Karpas-422 (cell line): Measurements from ENCODE around the gene SMARCC2. TPM values are rescaled to one million over a fixed set of nuclear protein-coding genes. Genes with fewer than 3 reads are reported as not detected.

Source experiments
- DNase-seq: peaks from one replicate; pipeline ENCODE4 v3.0.0-alpha.2; 2015
- H2AFZ ChIP-seq: fragments of 200-600 bp; sonication (generic); 2 replicates; pipeline ENCODE4 v1.6.1; 2014; ENCODE audit warnings: antibody characterized with exemption, low read length, mixed read lengths
- H3K27ac ChIP-seq: fragments of 200-600 bp; sonication (generic); 2 replicates; pipeline ENCODE4 v1.5.1; 2014; ENCODE audit warnings: mild to moderate bottlenecking, low read length, moderate library complexity
- H3K27me3 ChIP-seq: fragments of 200-600 bp; sonication (generic); 2 replicates; pipeline ENCODE4 v1.6.1; 2014; ENCODE audit warnings: low read length, mixed read lengths
- H3K36me3 ChIP-seq: fragments of 200-600 bp; sonication (generic); 2 replicates; pipeline ENCODE4 v1.6.1; 2014; ENCODE audit warnings: low read length, mixed read lengths; ENCODE audit not compliant: insufficient read depth
- H3K4me1 ChIP-seq: fragments of 200-600 bp; sonication (generic); 2 replicates; pipeline ENCODE4 v1.6.1; 2014; ENCODE audit warnings: mild to moderate bottlenecking, low read length, mixed read lengths
- H3K4me2 ChIP-seq: fragments of 200-600 bp; sonication (generic); 2 replicates; pipeline ENCODE4 v1.6.1; 2014; ENCODE audit warnings: low read length, low read depth, mild to moderate bottlenecking; ENCODE audit not compliant: poor library complexity, severe bottlenecking
- H3K4me3 ChIP-seq: fragments of 200-600 bp; sonication (generic); 2 replicates; pipeline ENCODE4 v1.5.1; 2014; ENCODE audit warnings: mild to moderate bottlenecking, antibody characterized with exemption, low read length, mixed read lengths
- H3K79me2 ChIP-seq: fragments of 200-600 bp; sonication (generic); 2 replicates; pipeline ENCODE4 v1.6.1; 2014; ENCODE audit warnings: mild to moderate bottlenecking, low read length, mixed read lengths
- H3K9ac ChIP-seq: fragments of 200-600 bp; sonication (generic); 2 replicates; pipeline ENCODE4 v1.6.0; 2014; ENCODE audit warnings: low read length
- H3K9me2 ChIP-seq: fragments of 200-600 bp; sonication (generic), shearing (Covaris generic); replicated peaks from 2 replicates; pipeline ENCODE4 v1.6.0; 2014; ENCODE audit warnings: mild to moderate bottlenecking, low read length, moderate library complexity; ENCODE audit not compliant: insufficient read depth
- H3K9me3 ChIP-seq: fragments of 300-700, 200-600 bp; sonication (generic); 2 replicates; pipeline ENCODE4 v1.6.1; 2014; ENCODE audit warnings: low read length, mixed read lengths
- H4K20me1 ChIP-seq: fragments of 200-600 bp; sonication (generic); 2 replicates; pipeline ENCODE4 v1.6.1; 2014; ENCODE audit warnings: mild to moderate bottlenecking, antibody characterized with exemption, low read length, low read depth; ENCODE audit not compliant: insufficient read depth
- total RNA-seq: library from RNA; depleted of rRNA; stranded (reverse); fragments of >200 nt; shearing (Covaris generic); gene quantifications from 2 replicates; pipeline ENCODE4 v1.2.3, GENCODE V29; 2014; ENCODE audit warnings: low replicate concordance

SMARCC2 gene
- total RNA-seq, 1 experiment from 2014 or later, result 26.2 TPM

- no peak overlapping the region for H3K9ac ChIP-seq
- H4K20me1 ChIP-seq, result no peaks in the 10 kb centered on the region
- H3K4me2 ChIP-seq, result no peak overlapping the region
- no peaks in the 10 kb centered on the region for H3K27me3 ChIP-seq
- no peaks in the 10 kb centered on the region for H3K4me1 ChIP-seq
- H2AFZ ChIP-seq, result no peak overlapping the region
- peaks cover 42% of the 10 kb centered on the region for H3K36me3 ChIP-seq
- H3K4me3 ChIP-seq, result no peak overlapping the region
- no peaks in the 10 kb centered on the region for H3K9me3 ChIP-seq
- DNase-seq, result no peak
- H3K27ac ChIP-seq, result no peak overlapping the region
- no peaks in the 10 kb centered on the region for H3K79me2 ChIP-seq
- no peaks in the 10 kb centered on the region for H3K9me2 ChIP-seq
Measured at GRCh38 chr12:56169229-56169759, 20.0 kb downstream of the SMARCC2 start.

GRCh38 chr12:56165369-56165768 is 23.9 kb downstream of the SMARCC2 start:
- H3K9ac ChIP-seq, result no peak overlapping the region
- H4K20me1 ChIP-seq, result no peaks in the 10 kb centered on the region; the same call in 1 of the 2 replicates
- H3K27me3 ChIP-seq, result no peaks in the 10 kb centered on the region
- H2AFZ ChIP-seq, result no peak overlapping the region
- no peaks in the 10 kb centered on the region for H3K9me2 ChIP-seq
- H3K27ac ChIP-seq, result no peak overlapping the region
- no peak overlapping the region for H3K4me3 ChIP-seq
- H3K79me2 ChIP-seq, result peaks cover 5% of the 10 kb centered on the region
- peaks cover 44% of the 10 kb centered on the region for H3K36me3 ChIP-seq
- H3K4me2 ChIP-seq, result no peak overlapping the region
- no peak for DNase-seq
- H3K9me3 ChIP-seq, result no peaks in the 10 kb centered on the region
- peaks cover 27% of the 10 kb centered on the region for H3K4me1 ChIP-seq

- peaks cover 52% of the 10 kb centered on the region for H3K36me3 ChIP-seq
- no peak overlapping the region for H3K9ac ChIP-seq
- no peak overlapping the region for H3K4me3 ChIP-seq
- H3K4me2 ChIP-seq, result no peak overlapping the region
- no peaks in the 10 kb centered on the region for H3K9me3 ChIP-seq
- peaks cover 8% of the 10 kb centered on the region; the same call in 1 of the 2 replicates for H4K20me1 ChIP-seq
- peaks cover 37% of the 10 kb centered on the region for H3K4me1 ChIP-seq
- H3K27ac ChIP-seq, result no peak overlapping the region
- no peaks in the 10 kb centered on the region for H3K27me3 ChIP-seq
- DNase-seq, result no peak
- no peaks in the 10 kb centered on the region for H3K9me2 ChIP-seq
- no peak overlapping the region for H2AFZ ChIP-seq
- H3K79me2 ChIP-seq, result peaks cover 16% of the 10 kb centered on the region
Measured at GRCh38 chr12:56164345-56164729, 24.9 kb downstream of the SMARCC2 start.

GRCh38 chr12:56163533-56164344 is 25.5 kb downstream of the SMARCC2 start:
- Histone ChIP-seq H3K27me3 (no peaks in the 10 kb centered on the region), H3K79me2 (peaks cover 22% of the 10 kb centered on the region), H3K9me2 (no peaks in the 10 kb centered on the region), H3K4me1 (peaks cover 40% of the 10 kb centered on the region), H3K4me2 (no peak overlapping the region), H3K27ac (no peak overlapping the region), H3K4me3 (no peak overlapping the region), H2AFZ (no peak overlapping the region), H3K36me3 (peaks cover 52% of the 10 kb centered on the region), H4K20me1 (peaks cover 8% of the 10 kb centered on the region; the same call in 1 of the 2 replicates), H3K9ac (no peak overlapping the region), H3K9me3 (no peaks in the 10 kb centered on the region)
- DNase-seq, result no peak

GRCh38 chr12:56162468-56163290 is 26.6 kb downstream of the SMARCC2 start:
- H3K4me3 ChIP-seq, result no peak overlapping the region
- peaks cover 52% of the 10 kb centered on the region for H3K36me3 ChIP-seq
- peak overlapping the region; percentile 13; the same call in 1 of the 2 replicates for H3K27ac ChIP-seq
- no peaks in the 10 kb centered on the region for H3K9me2 ChIP-seq
- no peak for DNase-seq
- H3K79me2 ChIP-seq, result peaks cover 27% of the 10 kb centered on the region
- no peak overlapping the region for H3K9ac ChIP-seq
- no peak overlapping the region for H2AFZ ChIP-seq
- H3K27me3 ChIP-seq, result no peaks in the 10 kb centered on the region
- H3K4me2 ChIP-seq, result no peak overlapping the region
- no peaks in the 10 kb centered on the region for H3K9me3 ChIP-seq
- peaks cover 8% of the 10 kb centered on the region; the same call in 1 of the 2 replicates for H4K20me1 ChIP-seq
- H3K4me1 ChIP-seq, result peaks cover 40% of the 10 kb centered on the region

GRCh38 chr12:56161690-56162351 is 27.5 kb downstream of the SMARCC2 start:
- Histone ChIP-seq H3K4me3 (no peak overlapping the region), H3K79me2 (peaks cover 27% of the 10 kb centered on the region), H4K20me1 (peaks cover 8% of the 10 kb centered on the region; the same call in 1 of the 2 replicates)

GRCh38 chr12:56160894-56161689 is 28.2 kb downstream of the SMARCC2 start:
- peak overlapping the region; percentile 34; the same call in 1 of the 2 replicates for H3K27ac ChIP-seq
- peaks cover 8% of the 10 kb centered on the region; the same call in 1 of the 2 replicates for H4K20me1 ChIP-seq
- H3K9ac ChIP-seq, result peak overlapping the region; percentile 93
- no peak for DNase-seq
- peak overlapping the region; percentile 80 for H3K4me2 ChIP-seq
- no peaks in the 10 kb centered on the region for H3K9me3 ChIP-seq
- H3K79me2 ChIP-seq, result peaks cover 27% of the 10 kb centered on the region
- peaks cover 49% of the 10 kb centered on the region for H3K4me1 ChIP-seq
- H3K9me2 ChIP-seq, result no peaks in the 10 kb centered on the region
- H3K27me3 ChIP-seq, result no peaks in the 10 kb centered on the region
- H2AFZ ChIP-seq, result no peak overlapping the region
- H3K36me3 ChIP-seq, result peaks cover 49% of the 10 kb centered on the region
- peak overlapping the region; percentile 84; the same call in 1 of the 2 replicates for H3K4me3 ChIP-seq

More at GRCh38 chr12:56161690-56162351, 27.5 kb downstream of the SMARCC2 start:
- Histone ChIP-seq H3K9ac (no peak overlapping the region), H3K27me3 (no peaks in the 10 kb centered on the region), H3K9me3 (no peaks in the 10 kb centered on the region), H3K4me1 (peaks cover 47% of the 10 kb centered on the region), H2AFZ (no peak overlapping the region), H3K9me2 (no peaks in the 10 kb centered on the region), H3K27ac (no peak overlapping the region), H3K4me2 (no peak overlapping the region), H3K36me3 (peaks cover 49% of the 10 kb centered on the region)
- no peak for DNase-seq
